ENCODE measurements around the gene FBXW12.

FBXW12 gene

DNA sequence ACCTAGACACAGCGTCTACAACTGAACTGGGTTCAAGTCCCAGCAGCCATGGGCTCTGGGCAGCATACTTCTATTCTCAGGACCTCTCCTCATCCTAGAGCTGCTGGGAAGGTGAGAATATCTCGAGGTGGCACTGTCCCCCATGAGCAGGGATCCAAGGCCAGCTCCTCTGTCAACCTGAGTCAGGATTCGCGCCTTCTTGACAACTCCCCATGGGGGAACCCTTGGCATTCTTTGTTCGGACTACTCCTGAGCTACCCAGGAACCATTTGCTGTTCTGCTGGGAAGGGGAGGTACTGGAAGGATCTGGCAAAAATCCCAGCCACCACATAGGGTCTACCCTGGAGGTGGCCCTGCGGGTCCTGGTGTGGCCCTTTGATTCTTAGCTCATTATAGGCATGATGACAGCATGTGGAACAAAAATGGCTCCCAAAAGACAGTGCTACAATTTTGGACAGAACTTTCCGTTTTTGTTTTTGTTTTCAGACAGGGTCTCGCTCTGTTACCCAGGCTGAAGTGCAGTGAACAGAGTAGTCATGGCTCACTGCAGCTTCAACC lies 35.6 kb downstream of the FBXW12 start:
- DNase-seq (ENCODE audit: low read depth in 2 of 3, low spot score in 1 of 3), result no peak

DNA sequence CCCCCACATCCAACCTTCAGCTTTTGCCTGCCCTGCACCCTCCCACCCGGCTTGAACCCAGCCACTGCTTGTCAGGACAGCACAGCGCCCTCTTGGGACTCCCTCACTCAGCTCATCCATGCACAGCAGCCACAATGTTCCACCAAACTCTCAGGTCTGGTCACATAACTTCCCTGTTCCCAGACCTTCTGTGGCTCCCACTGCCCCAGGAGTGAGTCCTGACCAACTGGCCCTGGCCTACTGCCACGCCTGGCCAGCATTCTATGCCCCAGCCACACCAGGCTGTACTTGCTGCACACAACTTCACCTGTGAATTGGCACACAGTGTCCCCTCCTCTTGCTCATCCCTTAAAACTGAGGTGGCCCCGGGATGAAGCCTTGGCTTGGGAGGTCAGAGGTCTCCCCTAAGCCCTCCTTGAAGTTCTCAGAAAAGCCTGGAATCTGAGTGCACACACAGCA lies 36.8 kb downstream of the FBXW12 start:
- no peak for DNase-seq (ENCODE audit: low read depth in 2 of 3, low spot score in 1 of 3)

DNA sequence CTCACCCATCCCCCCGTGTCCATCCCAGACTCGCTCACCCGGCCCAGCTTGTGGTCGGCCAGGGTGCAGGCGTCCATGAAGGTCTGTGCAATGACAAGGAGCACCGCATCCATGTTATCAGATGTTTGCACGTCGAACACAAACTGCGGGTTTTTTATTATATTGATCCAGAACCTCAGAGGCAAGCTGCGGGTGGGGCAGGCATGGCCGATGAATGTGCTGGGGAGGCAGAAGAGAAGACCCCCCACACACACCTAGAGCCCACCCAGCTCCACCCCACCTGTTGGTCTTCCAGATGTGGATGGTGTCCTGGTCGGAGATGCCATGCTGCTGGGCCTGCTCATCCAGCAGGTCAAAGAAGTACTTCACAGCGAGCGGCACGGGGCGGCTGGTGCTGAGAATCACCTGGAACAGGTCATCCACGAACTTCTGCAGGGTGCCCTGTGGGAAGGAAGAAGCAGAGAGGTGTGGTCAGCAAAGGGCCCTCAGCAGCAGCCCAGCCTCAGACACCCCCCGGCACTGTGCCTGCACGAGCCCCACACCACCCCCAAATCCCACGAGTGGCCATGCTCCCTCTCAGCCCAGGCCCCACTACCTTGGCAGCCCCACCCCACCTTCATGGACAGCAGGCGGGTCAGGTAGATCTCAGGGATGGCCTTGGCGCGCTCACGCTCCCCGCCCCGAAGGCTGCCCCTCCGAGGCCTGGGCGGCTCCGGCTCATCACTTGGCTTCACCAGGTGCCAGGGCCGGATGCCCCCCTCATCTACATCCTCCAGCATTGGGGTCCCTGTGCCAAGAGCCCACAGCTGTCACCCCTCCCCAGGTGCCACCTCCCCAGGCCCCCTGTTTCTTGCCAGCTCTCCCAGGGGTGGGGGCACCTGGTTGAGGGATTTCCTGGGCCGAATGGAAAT lies 37.5 kb downstream of the FBXW12 start:
- DNase-seq (ENCODE audit: low read depth in 2 of 3, low spot score in 1 of 3), result no peak

DNA sequence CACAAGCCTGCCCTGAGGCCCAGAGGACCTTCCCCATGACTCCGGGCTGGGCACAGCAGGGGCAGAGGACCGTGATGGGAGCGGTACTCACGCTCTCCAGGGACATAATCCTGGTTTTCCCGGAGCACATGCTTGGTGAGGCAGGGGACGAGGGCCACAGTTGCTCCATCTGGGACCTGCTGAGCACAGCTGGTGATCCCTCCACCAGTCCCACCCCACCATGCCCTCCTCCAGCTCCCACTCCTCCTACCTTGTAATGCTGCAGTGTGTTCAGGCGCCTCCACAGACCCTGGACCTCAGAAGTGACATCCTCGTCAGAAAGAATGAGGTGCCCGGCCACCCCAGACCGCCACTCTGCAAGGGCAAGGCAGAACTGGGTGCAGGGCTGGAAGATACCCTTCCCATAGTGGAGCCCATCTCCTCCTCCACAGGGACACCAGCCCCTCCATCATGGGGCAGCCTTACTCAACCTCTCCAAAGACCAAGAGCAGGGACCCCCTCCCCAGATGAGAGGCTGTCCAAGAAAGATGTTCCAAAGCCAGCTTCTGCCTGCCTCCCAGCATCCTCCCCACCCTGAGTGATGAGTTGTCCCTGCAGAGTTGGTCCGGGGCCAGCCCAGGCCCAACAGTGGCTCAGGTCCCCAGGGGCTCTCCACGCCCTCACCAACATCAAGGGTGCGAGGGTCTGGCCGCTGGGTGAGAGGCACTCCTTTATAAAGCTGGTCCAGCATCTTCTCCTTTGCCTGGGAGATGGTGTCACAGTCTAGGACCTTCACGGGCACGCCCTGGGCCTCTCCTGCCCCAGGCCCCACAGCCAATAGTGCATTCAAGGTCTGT lies 38.4 kb downstream of the FBXW12 start:
- DNase-seq (ENCODE audit: low read depth in 2 of 3, low spot score in 1 of 3), result no peak

DNA sequence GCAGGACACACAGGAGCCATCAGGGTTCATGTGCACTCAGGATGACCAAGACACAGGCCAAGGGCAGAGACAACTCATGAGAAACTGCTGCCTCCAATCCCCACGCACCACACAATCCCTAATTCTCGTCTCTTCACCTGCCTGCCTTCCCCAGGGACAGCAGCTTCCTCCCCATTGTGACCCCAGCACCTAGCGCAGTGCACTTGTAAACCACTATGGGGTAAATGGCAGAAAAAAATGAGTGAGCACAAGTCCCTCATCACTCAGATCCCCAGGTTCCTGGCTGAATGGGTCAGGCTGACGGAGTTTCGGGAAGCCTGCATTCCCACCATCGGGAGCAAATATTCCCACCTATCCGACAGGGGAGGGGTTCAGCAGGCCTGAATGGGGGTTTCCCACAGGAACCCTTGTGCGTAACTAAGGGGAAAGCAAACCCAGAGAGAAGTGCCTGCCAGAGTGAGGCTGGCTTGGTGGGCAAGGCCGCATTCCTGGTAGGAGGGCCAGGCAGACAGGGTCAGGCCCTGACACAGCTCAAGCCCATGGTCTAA lies 39.1 kb downstream of the FBXW12 start:
- no peak for DNase-seq (ENCODE audit: low read depth in 2 of 3, low spot score in 1 of 3)

DNA sequence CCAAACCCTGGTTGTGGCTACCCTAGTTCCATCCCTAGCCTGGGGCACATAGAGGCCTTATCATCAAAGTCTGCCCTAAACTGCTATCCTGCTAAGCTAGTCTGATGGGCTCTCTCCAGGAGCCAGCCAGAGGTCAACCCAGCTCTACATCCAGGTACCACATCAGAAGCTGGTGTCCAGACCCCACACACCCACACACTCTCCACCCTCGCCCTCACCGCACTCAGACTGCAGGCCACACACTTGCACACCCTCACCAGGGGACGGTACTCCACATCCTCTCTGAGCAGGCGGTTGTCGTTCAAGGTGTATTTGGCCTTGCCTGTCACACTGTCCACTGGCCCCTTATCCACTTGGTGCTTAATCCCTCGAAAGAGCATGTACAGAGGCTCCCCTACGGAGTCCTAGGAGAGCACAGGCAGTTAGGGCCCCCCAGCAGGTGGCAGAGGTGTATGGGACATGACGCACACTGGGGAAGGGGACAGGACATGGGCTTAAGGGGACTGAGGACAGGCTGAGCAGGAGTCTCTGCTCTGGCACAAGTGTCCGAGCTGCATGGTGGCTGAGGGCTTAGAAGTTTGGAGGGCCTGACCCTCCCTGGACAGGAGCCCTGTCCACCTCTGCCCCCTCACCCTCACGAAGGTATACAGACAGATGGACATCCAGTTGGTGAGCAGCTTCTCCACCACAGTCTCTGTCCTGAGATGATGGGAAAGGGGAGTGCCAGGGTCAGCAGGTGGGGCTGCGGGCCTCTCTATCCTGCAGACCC lies 39.8 kb downstream of the FBXW12 start:
- no peak for DNase-seq (ENCODE audit: low read depth in 2 of 3, low spot score in 1 of 3)

DNA sequence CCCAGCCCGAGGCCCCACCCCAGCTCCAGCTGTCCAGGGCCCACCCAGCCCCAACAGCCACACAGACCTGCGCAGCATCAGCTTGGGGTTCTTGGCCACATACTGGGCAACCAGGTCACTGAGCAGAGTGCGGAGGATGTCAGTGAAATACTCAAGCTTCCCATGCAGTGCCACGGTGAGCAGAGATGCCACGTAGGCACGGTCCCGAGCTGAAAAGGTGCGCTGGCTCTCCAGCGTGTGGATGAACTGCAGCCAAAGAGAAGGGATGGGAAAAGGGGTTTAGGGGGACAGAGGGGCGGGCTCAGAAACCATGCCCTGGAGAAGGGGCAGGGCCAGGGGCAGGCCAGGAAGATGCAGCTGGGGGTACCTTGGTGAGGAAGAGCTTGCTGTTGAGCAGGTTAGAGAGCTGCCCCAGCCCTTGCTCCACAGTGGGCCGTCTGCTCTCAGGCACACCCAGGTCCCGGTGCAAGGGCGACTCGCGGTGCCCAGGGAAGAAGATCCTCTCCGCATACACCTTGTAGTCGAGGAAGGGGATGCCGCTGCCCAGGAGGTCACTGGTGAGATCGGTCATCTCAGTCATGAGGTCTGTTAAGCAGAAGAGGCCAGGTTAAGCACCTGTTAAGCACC lies 40.5 kb downstream of the FBXW12 start:
- DNase-seq (ENCODE audit: low read depth in 2 of 3, low spot score in 1 of 3), result no peak

DNA sequence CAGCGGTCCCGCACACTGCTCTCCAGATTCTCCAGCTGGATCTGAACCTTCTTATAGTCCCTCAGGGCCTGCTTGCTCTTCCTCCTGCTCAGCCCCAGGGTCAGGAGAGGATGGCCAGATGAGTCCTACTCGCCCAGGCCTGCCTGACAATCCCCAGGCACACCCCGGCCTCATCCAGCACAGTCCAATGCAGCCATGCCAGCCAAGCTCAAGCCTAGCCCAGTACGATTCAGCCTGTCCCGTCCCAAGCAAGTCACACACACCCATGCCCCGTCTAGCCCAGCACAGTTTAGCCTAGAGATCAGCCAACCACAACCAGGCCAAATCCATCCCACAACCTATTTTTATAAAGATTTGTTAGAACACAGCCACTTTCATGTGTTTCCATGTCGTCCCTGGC lies 41.1 kb downstream of the FBXW12 start:
- no peak for DNase-seq (ENCODE audit: low read depth in 2 of 3, low spot score in 1 of 3)

DNA sequence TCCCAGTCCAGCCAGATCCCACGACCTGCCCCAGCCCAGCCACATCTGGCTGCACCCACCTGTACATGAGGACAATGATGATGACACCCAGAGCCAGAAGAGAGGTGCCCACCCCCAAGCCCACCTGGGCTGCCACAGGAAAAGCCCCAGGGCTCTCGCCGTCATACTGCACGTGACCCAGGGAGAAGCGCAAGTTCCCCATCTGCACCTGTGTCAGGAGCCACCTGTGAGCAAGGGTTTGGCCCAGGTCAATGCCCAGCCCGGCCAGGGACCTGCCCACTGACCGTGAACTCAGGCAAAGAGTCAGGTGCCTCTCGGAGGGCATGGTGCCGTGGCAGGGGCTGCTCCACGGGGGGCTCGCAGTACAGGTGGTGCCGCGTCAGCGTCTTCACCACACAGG lies 41.6 kb downstream of the FBXW12 start:
- DNase-seq (ENCODE audit: low read depth in 2 of 3, low spot score in 1 of 3), result no peak

DNA sequence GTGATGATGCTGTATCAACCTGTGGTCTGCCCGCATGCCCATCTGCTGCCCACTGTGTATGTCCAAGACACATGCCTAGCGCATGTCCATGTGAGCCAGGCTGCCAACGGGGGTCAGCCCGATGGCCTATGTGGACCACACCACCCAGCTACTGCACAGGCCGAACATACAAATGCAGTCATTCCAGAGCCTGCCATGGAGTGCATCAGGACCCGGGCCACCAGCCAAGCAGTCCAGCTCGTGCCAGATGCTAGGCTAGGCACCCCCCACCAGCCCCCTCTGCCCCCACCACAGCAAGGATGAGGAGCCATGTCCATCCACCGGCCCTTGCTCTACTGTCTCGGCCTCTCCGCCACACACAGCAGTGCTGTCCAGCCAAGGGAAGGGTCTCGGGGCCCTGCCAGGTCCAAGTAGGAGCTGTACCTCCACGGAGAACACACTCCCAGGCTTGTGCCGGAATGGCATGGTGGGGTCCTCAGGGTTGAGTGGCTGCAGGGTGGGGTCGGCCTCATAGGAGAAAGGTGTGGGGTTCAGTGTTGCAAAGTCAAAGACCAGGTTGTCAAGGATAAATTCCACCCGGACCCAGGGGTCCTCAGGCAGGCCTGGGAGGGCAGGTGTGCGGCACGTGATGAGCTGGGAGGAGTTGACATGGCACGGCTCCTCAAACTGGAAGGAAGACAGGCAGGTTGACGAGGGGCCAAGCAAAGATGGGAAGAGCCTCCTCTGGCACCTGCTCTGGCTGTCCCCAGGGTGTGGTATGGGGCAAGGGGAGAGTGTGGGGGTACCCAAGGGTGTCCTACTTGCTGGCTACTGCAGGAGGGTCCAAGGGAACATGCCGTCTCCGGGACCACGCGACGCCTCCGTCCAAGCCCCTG lies 42.6 kb downstream of the FBXW12 start:
- DNase-seq (ENCODE audit: low read depth in 2 of 3, low spot score in 1 of 3), result no peak

DNA sequence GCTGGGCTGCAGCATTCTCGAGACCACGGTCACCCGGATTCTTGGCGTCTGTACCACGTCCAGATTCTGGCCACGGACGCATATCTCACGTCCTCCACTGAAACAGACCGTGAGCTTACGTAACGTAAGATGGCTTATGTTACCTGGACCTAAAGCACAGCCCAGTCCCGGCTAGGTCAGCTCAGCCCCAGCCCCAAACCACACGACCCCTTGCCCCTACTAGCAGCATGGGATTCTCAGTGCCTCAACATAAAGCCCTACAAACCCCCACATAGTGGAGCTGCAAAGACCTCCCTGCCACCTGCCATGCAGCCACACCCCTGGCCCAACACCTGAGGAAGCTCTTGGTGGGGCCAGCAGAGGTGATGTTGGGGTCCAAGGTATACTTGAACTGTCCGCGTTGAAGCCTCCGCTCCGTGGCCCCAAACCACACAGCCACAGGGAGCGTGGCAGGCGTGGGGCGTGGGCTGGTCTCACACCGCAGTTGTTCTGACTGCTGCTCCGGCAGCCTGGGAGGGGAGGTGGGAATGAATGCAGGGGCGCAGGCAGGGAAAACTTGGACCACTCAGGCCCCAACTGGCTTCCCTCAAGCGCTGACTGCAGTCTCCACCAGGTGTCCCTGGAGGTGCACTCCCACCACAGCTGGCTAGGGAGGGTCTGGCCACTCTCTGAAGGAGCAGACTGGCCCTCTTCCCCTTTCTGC lies 43.4 kb downstream of the FBXW12 start:
- DNase-seq (ENCODE audit: low read depth in 2 of 3, low spot score in 1 of 3), result no peak

DNA sequence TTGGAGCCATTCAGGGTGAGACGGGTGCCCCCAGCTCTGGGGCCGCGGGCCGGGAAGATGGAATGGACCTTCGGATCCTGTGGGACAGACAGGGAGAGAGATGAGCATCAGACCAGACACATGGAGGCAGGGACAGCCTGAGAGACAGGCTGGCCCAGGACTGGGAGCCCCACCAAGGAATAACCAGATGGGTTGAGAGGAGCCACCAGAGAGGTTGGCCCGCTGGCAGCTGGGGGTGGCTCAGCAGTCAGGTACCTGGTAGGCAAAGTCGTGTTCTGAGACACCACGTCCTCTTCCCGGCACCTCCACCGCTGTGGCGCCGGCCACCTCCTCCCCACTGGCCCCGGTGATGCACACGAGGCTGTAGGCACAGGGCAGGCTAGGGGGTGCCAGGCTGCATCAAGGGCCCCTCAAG lies 44.1 kb downstream of the FBXW12 start:
- DNase-seq (ENCODE audit: low read depth in 2 of 3, low spot score in 1 of 3), result no peak

DNA sequence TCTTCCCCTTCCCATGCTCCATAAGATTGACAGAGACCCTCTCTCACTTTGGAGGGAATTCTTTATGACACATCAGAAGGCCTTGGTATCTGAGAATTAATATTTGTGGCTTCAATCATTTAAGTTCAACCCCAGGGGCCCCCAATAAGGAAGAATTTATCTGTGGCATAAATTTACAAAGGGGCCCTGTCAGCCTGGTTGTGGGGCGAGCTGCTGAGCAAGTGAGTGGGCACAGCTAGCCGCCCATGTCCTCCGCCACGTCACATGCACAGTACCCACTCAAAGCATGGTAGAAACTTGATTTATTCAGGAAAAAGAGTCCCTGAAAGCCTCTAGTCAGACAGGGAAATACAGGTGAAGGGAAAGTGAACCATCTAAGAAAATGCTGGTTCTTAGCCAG lies 44.5 kb downstream of the FBXW12 start:
- DNase-seq (ENCODE audit: low read depth in 2 of 3, low spot score in 1 of 3), result no peak

DNA sequence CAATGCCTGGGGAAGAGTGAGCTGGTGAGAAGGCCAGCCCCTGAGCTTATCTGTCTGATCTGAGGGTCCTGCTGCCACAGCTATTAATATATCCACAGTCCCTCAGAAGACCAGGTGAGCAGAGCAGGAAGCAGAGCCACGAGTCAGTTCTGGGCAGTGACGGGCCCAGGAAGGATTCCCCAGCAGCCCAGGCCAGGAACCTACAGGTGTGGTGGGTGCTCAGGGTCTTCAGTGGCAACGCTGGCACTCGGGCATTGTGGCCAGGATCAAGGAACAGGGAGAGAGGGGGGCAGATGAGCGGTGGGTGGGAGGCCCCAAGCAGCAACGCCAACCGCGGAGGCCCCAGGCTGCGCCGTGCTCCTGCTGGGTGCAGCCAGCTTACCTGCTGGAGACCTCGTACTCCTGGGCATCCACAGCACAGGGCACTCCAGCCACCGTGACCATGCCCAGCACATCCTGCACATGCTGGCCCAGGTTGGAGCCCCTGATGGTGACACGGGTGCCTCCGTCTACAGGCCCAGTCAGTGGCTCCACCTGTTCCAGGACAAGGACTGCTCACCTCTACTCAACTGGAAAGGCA lies 45.6 kb downstream of the FBXW12 start:
- no peak for DNase-seq (ENCODE audit: low read depth in 2 of 3, low spot score in 1 of 3)

DNA sequence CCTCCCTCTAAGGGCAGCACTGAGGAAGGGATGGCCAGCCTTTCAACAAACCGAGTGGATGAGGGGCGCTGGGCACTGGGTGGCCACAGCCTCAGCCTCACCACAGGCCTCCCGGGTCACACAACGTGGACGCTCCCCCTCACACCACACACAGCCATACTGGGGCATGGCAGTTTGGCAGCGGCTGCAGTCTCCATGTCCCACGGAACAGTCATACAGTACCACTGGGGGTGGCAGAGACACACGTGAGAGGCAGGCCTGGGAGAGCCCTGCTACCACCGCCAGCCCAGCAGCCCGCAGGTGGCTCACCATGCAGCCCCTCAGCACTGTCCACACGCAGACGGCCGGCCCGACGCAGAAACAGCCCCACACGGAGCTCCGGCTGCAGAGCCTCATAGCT lies 46.1 kb downstream of the FBXW12 start:
- no peak for DNase-seq (ENCODE audit: low read depth in 2 of 3, low spot score in 1 of 3)

DNA sequence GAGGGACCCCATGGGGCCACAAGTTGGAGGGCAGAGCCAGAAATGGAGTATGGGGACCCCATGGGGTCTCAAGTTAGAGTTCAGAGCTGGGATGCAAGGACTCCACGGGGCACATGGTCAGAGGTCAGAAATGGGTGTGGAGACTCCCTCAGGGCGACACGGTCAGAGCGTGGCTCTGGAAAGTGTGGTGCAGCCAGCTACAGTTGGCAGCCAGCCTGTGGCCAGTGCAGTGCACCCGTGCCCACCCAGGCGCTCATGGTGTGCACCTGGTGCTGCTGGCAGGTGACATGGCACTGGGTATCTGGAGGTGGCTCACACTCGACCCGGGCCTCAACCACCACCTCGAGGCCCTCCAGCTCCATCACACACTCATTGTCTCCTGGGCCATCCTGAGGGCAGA lies 46.6 kb downstream of the FBXW12 start:
- DNase-seq (ENCODE audit: low read depth in 2 of 3, low spot score in 1 of 3), result no peak

DNA sequence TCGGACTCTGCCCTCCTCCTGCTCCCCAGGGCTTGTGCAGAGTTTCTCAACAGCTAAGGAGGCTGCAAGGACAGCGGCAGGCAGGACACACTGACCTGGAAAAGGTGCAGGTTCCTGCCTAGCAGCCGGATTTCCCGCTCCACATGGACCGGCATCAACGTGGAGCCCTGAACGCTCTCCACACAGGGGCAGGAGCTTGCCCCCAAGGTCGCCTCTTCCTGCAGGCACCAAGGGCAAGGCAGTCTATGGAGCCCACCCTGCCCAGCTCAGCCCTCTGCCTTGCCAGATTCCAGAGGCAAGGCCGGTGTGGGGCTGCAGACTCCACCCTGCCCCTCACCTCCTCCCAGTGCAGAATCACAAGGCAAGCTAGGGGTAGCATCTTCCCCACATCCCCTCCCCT lies 47.1 kb downstream of the FBXW12 start:
- no peak for DNase-seq (ENCODE audit: low read depth in 2 of 3, low spot score in 1 of 3)

DNA sequence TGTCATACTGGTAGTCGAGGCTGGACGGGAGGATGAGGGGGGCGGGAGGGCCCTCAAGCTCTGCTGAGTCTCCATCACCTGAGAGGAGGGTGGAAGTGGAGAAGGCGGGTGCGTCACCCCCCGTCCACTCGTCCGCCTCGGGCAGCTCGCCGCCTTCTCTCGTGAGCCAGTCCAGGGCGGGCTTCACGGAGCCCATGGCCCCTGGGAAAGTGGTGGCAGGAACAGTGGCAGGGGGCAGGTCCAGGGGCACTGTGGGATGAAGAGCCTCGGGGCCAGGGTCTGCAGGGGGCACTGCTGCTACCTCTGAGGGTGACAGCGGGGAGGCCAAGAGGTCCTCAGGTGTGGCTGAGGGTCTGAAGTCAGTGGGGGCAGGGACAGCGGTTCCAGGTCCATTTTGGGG lies 47.6 kb downstream of the FBXW12 start:
- DNase-seq (ENCODE audit: low read depth in 2 of 3, low spot score in 1 of 3), result no peak

All from stimulated activated CD4-positive, alpha-beta T cell treated with anti-CD3 and anti-CD28 coated beads, Interleukin-12 subunit alpha, Interleukin-12 subunit beta, amount 100 ng/mL, for 48 hours (primary cell).